Measurements from ENCODE around the gene AKTIP. TPM values are rescaled to one million over a fixed set of nuclear protein-coding genes. Genes with fewer than 3 reads are reported as not detected.

AKTIP gene
- total RNA-seq, 1 donor from 2014 or later, result 32.2 TPM

DNA sequence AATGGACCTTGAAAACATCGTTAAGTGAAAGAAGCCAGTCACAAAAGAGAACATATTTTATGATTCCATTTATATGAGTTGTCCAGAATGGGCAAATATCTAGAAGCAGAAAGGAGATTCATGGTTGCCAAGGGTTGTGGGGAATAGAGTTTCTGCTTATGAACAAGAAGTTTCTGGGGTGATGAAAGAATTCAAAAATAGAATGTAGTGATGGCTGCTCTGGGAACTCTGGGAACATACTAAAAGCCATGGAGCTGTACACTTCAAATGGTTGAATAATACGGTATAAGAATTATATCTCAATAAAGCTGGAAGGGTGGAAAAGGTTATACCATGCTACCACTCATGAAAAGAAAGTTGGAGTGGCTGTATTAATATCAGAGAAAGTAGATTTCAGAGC, 18.5 kb downstream of the AKTIP start:
- Histone ChIP-seq H3K27me3 (no peaks in the 10 kb centered on the region), H3K4me3 (no peak overlapping the region), H3K36me3 (peaks cover 0 to 77% of the 10 kb centered on the region in 2 donors), H3K4me1 (no peaks in the 10 kb centered on the region), H3K9me3 (no peaks in the 10 kb centered on the region), H3K27ac (no peak overlapping the region)
- TF ChIP-seq POLR2A (IDR thresholded peaks at IDR 0.05) (no peak), POLR2AphosphoS5 (IDR thresholded peaks at IDR 0.05; ENCODE audit: insufficient read depth in 1 of 2, low read depth in 1 of 2) (no peak)
- TF ChIP-seq, protein P1, sequence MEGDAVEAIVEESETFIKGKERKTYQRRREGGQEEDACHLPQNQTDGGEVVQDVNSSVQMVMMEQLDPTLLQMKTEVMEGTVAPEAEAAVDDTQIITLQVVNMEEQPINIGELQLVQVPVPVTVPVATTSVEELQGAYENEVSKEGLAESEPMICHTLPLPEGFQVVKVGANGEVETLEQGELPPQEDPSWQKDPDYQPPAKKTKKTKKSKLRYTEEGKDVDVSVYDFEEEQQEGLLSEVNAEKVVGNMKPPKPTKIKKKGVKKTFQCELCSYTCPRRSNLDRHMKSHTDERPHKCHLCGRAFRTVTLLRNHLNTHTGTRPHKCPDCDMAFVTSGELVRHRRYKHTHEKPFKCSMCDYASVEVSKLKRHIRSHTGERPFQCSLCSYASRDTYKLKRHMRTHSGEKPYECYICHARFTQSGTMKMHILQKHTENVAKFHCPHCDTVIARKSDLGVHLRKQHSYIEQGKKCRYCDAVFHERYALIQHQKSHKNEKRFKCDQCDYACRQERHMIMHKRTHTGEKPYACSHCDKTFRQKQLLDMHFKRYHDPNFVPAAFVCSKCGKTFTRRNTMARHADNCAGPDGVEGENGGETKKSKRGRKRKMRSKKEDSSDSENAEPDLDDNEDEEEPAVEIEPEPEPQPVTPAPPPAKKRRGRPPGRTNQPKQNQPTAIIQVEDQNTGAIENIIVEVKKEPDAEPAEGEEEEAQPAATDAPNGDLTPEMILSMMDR (IDR thresholded peaks at IDR 0.05), result no peak
- DNase-seq (ENCODE audit: extremely low spot score in 2 of 2), result no peak
- intact Hi-C loops (cut with DNase I), result no loop called here

DNA sequence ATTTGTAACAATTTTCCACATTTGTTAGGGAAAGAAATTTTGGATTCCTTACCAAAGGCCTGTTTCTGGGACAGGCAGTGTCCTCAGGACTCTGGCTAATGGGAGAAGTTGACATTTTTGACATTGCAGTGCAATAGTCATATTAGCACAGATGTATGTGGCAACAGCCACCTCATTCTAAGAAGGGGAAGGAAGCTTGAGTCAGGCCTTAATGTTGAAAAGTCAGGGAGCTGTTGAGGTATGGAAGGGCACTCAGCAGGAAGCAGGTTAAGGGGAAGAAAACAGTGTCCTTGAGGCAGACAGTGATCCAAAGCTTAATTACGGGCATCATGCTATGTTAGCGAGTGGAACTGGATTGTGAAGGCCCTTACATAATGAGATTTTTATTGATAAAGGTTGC, 20.9 kb downstream of the AKTIP start:
- H3K27ac ChIP-seq, result no peak overlapping the region
- no peak overlapping the region for H3K4me3 ChIP-seq
- no peak for TF ChIP-seq POLR2AphosphoS5 (IDR thresholded peaks at IDR 0.05; ENCODE audit: insufficient read depth in 1 of 2, low read depth in 1 of 2)
- TF ChIP-seq, protein P1 (IDR thresholded peaks at IDR 0.05), result no peak
- TF ChIP-seq POLR2A (IDR thresholded peaks at IDR 0.05), result no peak
- intact Hi-C loops (cut with DNase I), result no loop called here
- peaks cover 0 to 87% of the 10 kb centered on the region in 2 donors for H3K36me3 ChIP-seq
- no peak for DNase-seq (ENCODE audit: extremely low spot score in 2 of 2)
- no peaks in the 10 kb centered on the region for H3K27me3 ChIP-seq
- no peaks in the 10 kb centered on the region for H3K4me1 ChIP-seq
- no peaks in the 10 kb centered on the region for H3K9me3 ChIP-seq

GRCh38 chr16:53480394-53480793, 22.6 kb downstream of the AKTIP start:
- H3K27ac ChIP-seq, result no peak overlapping the region
- no peaks in the 10 kb centered on the region for H3K4me1 ChIP-seq
- no peak overlapping the region for H3K4me3 ChIP-seq
- no peak for TF ChIP-seq POLR2A (IDR thresholded peaks at IDR 0.05)
- TF ChIP-seq POLR2AphosphoS5 (IDR thresholded peaks at IDR 0.05; ENCODE audit: insufficient read depth in 1 of 2, low read depth in 1 of 2), result no peak
- H3K36me3 ChIP-seq, result peaks cover 0 to 76% of the 10 kb centered on the region in 2 donors
- intact Hi-C loops (cut with DNase I), result no loop called here
- no peaks in the 10 kb centered on the region for H3K9me3 ChIP-seq
- no peaks in the 10 kb centered on the region for H3K27me3 ChIP-seq
- no peak for DNase-seq (ENCODE audit: extremely low spot score in 2 of 2)

DNA sequence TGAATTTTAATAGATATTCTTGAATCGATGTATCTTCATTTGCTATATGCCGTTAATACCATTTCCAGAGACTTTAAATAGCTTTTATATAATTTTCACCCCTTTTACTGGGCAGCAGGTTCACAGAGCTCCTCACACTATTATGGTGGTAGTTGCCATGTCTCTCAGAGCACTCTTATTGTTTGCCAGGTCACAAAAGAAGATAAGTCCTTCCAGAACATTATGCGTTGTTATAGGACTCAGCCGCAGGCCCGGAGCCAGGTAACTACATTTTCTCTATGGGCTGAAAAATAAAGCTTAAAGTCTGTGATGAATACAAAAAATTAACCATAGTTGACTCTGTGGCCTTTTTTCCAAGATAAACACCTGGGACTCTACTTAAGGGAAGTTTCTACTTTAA, 24.0 kb downstream of the AKTIP start:
- peaks cover 0 to 66% of the 10 kb centered on the region in 2 donors for H3K36me3 ChIP-seq

DNA sequence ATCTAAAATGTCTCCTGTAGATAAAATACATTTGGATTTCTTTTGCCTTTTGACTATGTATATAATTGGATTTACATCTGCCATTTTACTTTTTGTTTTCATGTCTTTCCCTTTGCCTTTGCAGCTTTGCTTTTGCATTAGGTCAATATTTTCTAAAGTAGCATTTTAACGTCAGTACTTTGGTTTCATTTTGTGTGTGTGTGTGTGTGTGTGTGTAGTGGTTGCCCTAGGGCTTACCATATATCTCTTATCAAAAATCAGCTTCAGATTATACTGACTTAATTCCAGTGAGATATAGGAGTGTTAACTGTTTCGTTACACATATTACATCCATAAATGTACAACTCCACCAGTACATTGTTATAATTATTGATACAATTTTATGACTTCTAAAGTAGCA, 26.1 kb downstream of the AKTIP start:
- Histone ChIP-seq H3K4me1 (no peaks in the 10 kb centered on the region), H3K4me3 (no peak overlapping the region), H3K36me3 (peaks cover 0 to 58% of the 10 kb centered on the region in 2 donors), H3K27me3 (no peaks in the 10 kb centered on the region), H3K9me3 (no peaks in the 10 kb centered on the region), H3K27ac (no peak overlapping the region)
- TF ChIP-seq POLR2AphosphoS5 (IDR thresholded peaks at IDR 0.05; ENCODE audit: insufficient read depth in 1 of 2, low read depth in 1 of 2) (no peak), POLR2A (IDR thresholded peaks at IDR 0.05) (no peak)
- TF ChIP-seq, protein P1 (IDR thresholded peaks at IDR 0.05), result no peak
- intact Hi-C loops (cut with DNase I), result no loop called here
- no peak for DNase-seq (ENCODE audit: extremely low spot score in 2 of 2)

More for the DNA sequence above, 24.0 kb downstream of the AKTIP start:
- intact Hi-C loops (cut with DNase I), result no loop called here
- DNase-seq (ENCODE audit: extremely low spot score in 2 of 2), result no peak
- H3K27ac ChIP-seq, result no peak overlapping the region
- no peak for TF ChIP-seq POLR2AphosphoS5 (IDR thresholded peaks at IDR 0.05; ENCODE audit: insufficient read depth in 1 of 2, low read depth in 1 of 2)
- TF ChIP-seq, protein P1 (IDR thresholded peaks at IDR 0.05), result no peak
- no peak for TF ChIP-seq POLR2A (IDR thresholded peaks at IDR 0.05)
- no peaks in the 10 kb centered on the region for H3K9me3 ChIP-seq
- no peaks in the 10 kb centered on the region for H3K27me3 ChIP-seq
- no peak overlapping the region for H3K4me3 ChIP-seq
- H3K4me1 ChIP-seq, result no peaks in the 10 kb centered on the region
